Thyroid gland (tissue), 4 donors: ENCODE results near the gene ZNF503. TPM values are rescaled to one million over a fixed set of nuclear protein-coding genes. Genes with fewer than 3 reads are reported as not detected.

ENCODE experiments used
- DNase-seq, 2 donors: peaks; one replicate each; pipeline ENCODE4 v3.0.0-alpha.2; 2019
- H3K27ac ChIP-seq, 3 donors: fragments of 200-600 bp; sonication (generic); 1 replicate in 2 of 3; 2 replicates in 1 of 3; pipeline ENCODE4 v1.5.1; 2016 to 2019; ENCODE audit warnings: mild to moderate bottlenecking in 1 of 3, moderate library complexity in 1 of 3
- H3K27me3 ChIP-seq: fragments of 200-600 bp; sonication (generic); one replicate; pipeline ENCODE4 v1.5.1; 2019
- H3K36me3 ChIP-seq, 2 donors: fragments of 200-600 bp; sonication (generic); one replicate each; pipeline ENCODE4 v1.5.1; 2016 to 2019
- H3K4me1 ChIP-seq, 2 donors: fragments of 200-600 bp; sonication (generic); one replicate each; pipeline ENCODE4 v1.5.1; 2017 to 2019
- H3K4me3 ChIP-seq, 3 donors: fragments of 200-600 bp; sonication (generic); replicated peaks in 1 of 3; 1 replicate in 2 of 3; 2 replicates in 1 of 3; pipeline ENCODE4 v1.5.1; 2016; ENCODE audit warnings: mild to moderate bottlenecking in 1 of 3
- H3K9me3 ChIP-seq: fragments of 200-600 bp; sonication (generic); one replicate; pipeline ENCODE4 v1.5.1; 2017
- CTCF ChIP-seq, 6 experiments: fragments of 200-600 bp in 3 of 6; fragments of 450-650 bp in 3 of 6; sonication (generic) in 3 of 6; IDR thresholded peaks; one replicate each; pipeline ENCODE4 v1.5.1; 2016 to 2019; ENCODE audit warnings: antibody characterized with exemption in 6 of 6, mild to moderate bottlenecking in 2 of 6, inconsistent platforms in 1 of 6, moderate library complexity in 1 of 6
- POLR2A ChIP-seq, 2 donors: fragments of 450-650 bp; IDR thresholded peaks; one replicate each; pipeline ENCODE4 v1.6.1; 2017; ENCODE audit warnings: antibody characterized with exemption in 2 of 2, mild to moderate bottlenecking in 2 of 2, moderate library complexity in 1 of 2
- WGBS, 2 donors: methylation state at CpG; one replicate each; pipeline ENCODE4 v1.1.5; 2017; 5-methylcytosine and 5-hydroxymethylcytosine counted together
- intact Hi-C: fragments of 100-400 bp; cut with DNase I; formaldehyde crosslinking; loops from one replicate; pipeline ENCODE4 v1.15.1; 2023
- total RNA-seq, 4 donors: library from RNA; depleted of rRNA; stranded (reverse); fragments of >200 nt; gene quantifications; one replicate each; pipeline ENCODE4 v1.2.3, GENCODE V29; 2016

Gene ZNF503
- total RNA-seq, 4 donors from 2014 or later = 8.2 to 17.1 (median 10.9) TPM

- H3K27ac ChIP-seq = no peak overlapping the region
- no peak overlapping the region for H3K4me3 ChIP-seq
- no peak for DNase-seq
- intact Hi-C loops = loop anchor here (10.0 kb wide), 1 partner anchor 236 kb away; no protein-coding TSS in a partner anchor
- TF ChIP-seq POLR2A (IDR thresholded peaks at IDR 0.05) = no peak
- no peaks in the 10 kb centered on the region for H3K27me3 ChIP-seq
- H3K9me3 ChIP-seq = no peaks in the 10 kb centered on the region
- H3K4me1 ChIP-seq = no peaks in the 10 kb centered on the region
- H3K36me3 ChIP-seq = no peaks in the 10 kb centered on the region
- 86 to 88% methylated on average over 8 of the region's 8 CpGs for WGBS, 2 donors
These were observed 17.1 kb upstream of the ZNF503 start for GRCh38 chr10:75418712-75419111.

DNA sequence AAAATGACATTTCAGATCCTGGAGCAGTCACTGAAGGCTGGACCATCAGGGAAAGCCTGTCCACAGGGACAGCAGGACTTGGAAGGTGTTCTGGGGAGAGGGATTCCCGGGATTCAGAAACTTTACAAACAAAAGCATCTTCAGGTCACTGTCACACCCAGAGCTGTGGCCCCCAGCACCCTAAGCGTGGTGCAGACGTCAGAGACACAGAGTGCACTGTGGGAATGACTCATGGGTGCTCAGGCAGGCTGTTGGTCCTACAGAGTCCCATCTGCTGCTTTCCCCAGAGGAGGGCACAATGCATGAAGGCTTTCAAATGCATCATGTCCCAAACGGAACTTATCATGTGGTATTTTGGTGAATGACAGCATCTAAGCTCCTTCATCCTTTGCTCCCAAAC is 16.7 kb upstream of the ZNF503 start:
- no peaks in the 10 kb centered on the region for H3K36me3 ChIP-seq
- H3K4me1 ChIP-seq = no peaks in the 10 kb centered on the region
- no peaks in the 10 kb centered on the region for H3K27me3 ChIP-seq
- intact Hi-C loops = loop anchor here (10.0 kb wide), 1 partner anchor 237 kb away; no protein-coding TSS in a partner anchor
- no peaks in the 10 kb centered on the region for H3K9me3 ChIP-seq
- no peak overlapping the region for H3K4me3 ChIP-seq
- WGBS, 2 donors = 91 to 92% methylated on average over 4 of the region's 4 CpGs
- TF ChIP-seq POLR2A (IDR thresholded peaks at IDR 0.05) (no peak), CTCF (IDR thresholded peaks at IDR 0.05) (no peak)
- no peak for DNase-seq
- H3K27ac ChIP-seq = no peak overlapping the region

- Histone ChIP-seq H3K4me1 (no peaks in the 10 kb centered on the region), H3K27ac (no peak overlapping the region), H3K9me3 (no peaks in the 10 kb centered on the region), H3K36me3 (no peaks in the 10 kb centered on the region), H3K4me3 (no peak overlapping the region), H3K27me3 (no peaks in the 10 kb centered on the region)
- TF ChIP-seq POLR2A (IDR thresholded peaks at IDR 0.05) = no peak
- TF ChIP-seq CTCF (IDR thresholded peaks at IDR 0.05) = no peak
- WGBS, 2 donors = 48 to 50% methylated on average over 5 of the region's 5 CpGs
- peak in 1 of 2 donors; percentile 9 for DNase-seq
- intact Hi-C loops = loop anchor here (10.0 kb wide), 1 partner anchor 237 kb away; no protein-coding TSS in a partner anchor
These were observed 16.0 kb upstream of the ZNF503 start for GRCh38 chr10:75417522-75417927.

GRCh38 chr10:75414527-75414926 is 13.0 kb upstream of the ZNF503 start:
- intact Hi-C loops = loop anchor here (10.0 kb wide), 1 partner anchor 240 kb away; no protein-coding TSS in a partner anchor
- TF ChIP-seq POLR2A (IDR thresholded peaks at IDR 0.05) (no peak), CTCF (IDR thresholded peaks at IDR 0.05) (no peak)

DNA sequence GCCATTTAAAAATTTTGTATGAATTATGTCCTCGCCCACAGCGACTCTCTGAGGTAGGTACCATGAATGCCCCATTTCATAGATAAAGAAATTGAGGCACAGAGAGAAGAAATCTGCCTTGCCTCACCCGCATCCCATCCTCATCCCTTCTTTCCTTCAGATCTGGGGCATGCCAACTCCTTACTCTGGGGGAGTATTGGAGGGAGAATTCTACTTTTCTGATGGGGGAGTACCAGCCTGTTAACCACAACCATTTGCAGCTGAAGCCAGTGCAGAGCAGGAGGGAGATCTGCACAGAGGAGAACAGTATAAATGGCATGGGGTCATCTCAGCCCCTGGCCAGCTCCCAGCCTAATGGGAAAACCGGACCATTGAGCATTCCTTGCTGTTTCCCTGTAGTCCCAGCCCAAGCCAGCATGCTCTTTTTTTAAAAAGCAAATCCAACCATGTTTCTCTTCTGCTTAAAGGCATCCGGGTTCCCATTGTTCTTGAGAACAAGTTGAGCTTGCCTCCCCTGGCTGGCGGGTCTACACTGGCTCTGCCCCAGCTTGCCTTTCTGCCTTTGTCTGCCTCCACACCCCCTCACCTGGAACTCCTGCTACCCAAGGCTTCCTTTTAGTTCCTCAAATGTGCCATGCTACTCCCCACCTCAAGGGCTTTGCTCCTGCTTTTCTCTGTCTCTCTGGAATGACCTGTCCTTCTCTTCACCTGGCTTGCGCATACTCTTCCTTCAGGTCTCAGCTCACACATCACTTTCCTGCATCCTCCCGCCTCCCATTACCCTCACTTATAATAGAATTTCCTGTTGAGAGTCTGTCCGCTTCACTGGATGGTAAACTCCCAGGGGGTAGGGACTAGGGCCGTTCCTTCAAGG is 8.8 kb upstream of the ZNF503 start:
- DNase-seq = no peak
- Histone ChIP-seq H3K27me3 (no peaks in the 10 kb centered on the region), H3K4me3 (peak overlapping the region in 1 of 3 donors; percentile 80), H3K4me1 (peaks cover 4 to 9% of the 10 kb centered on the region in 2 donors), H3K36me3 (no peaks in the 10 kb centered on the region), H3K9me3 (no peaks in the 10 kb centered on the region), H3K27ac (peak overlapping the region in 1 of 3 donors; percentile 89)
- WGBS, 2 donors = 73% methylated on average over 10 of the region's 10 CpGs
- TF ChIP-seq POLR2A (IDR thresholded peaks at IDR 0.05) (no peak), CTCF (IDR thresholded peaks at IDR 0.05) (no peak)
- intact Hi-C loops = loop anchor here (10.0 kb wide), 1 partner anchor 244 kb away; no protein-coding TSS in a partner anchor

More at GRCh38 chr10:75414527-75414926, 13.0 kb upstream of the ZNF503 start:
- Histone ChIP-seq H3K36me3 (no peaks in the 10 kb centered on the region), H3K27ac (no peak overlapping the region), H3K27me3 (no peaks in the 10 kb centered on the region), H3K4me3 (no peak overlapping the region), H3K4me1 (no peaks in the 10 kb centered on the region), H3K9me3 (no peaks in the 10 kb centered on the region)
- no peak for DNase-seq
- 91 to 92% methylated on average over 1 of the region's 1 CpG for WGBS, 2 donors
